Lung (tissue), 12 donors: Measurements from ENCODE around the gene NOX5. TPM values are rescaled to one million over a fixed set of nuclear protein-coding genes. Genes with fewer than 3 reads are reported as not detected.

Source experiments
- ATAC-seq: fragments of 200-7000 bp; cut with Tn5 transposase; one replicate; pipeline ENCODE4 v1.9.1; 2020; ENCODE audit warnings: moderate number of reproducible peaks; ENCODE audit not compliant: insufficient read depth, low FRiP score
- DNase-seq, 3 donors: peaks; one replicate each; pipeline ENCODE4 v3.0.0-alpha.2; 2013 to 2017
- H3K27ac ChIP-seq, 2 donors: one replicate each; pipeline ENCODE4 v1.5.1; 2013; ENCODE audit warnings: mild to moderate bottlenecking in 2 of 2, moderate library complexity in 2 of 2, control low read depth in 1 of 2, inconsistent platforms in 1 of 2, low read depth in 1 of 2, low read length in 1 of 2
- H3K27me3 ChIP-seq, 3 donors: one replicate each; pipeline ENCODE4 v1.5.1; 2013; ENCODE audit warnings: low read length in 2 of 3; ENCODE audit not compliant: control insufficient read depth in 3 of 3, insufficient read depth in 3 of 3
- H3K36me3 ChIP-seq, 4 donors: one replicate each; pipeline ENCODE4 v1.5.1; 2013; ENCODE audit warnings: low read length in 4 of 4, mild to moderate bottlenecking in 1 of 4, moderate library complexity in 1 of 4; ENCODE audit not compliant: control insufficient read depth in 4 of 4, insufficient read depth in 4 of 4
- H3K4me1 ChIP-seq, 5 donors: one replicate each; pipeline ENCODE4 v1.5.1; 2013; ENCODE audit warnings: low read length in 5 of 5, mild to moderate bottlenecking in 2 of 5, moderate library complexity in 1 of 5; ENCODE audit not compliant: control insufficient read depth in 5 of 5, insufficient read depth in 5 of 5
- H3K4me3 ChIP-seq: one replicate; pipeline ENCODE4 v1.5.1; 2013; ENCODE audit warnings: mild to moderate bottlenecking, control low read depth, moderate library complexity
- H3K9ac ChIP-seq, 2 donors: one replicate each; pipeline ENCODE4 v1.5.1; 2013; ENCODE audit warnings: low read length in 2 of 2, control low read depth in 1 of 2; ENCODE audit not compliant: insufficient read depth in 1 of 2
- H3K9me3 ChIP-seq, 4 donors: one replicate each; pipeline ENCODE4 v1.5.1; 2013; ENCODE audit warnings: low read length in 3 of 4, mild to moderate bottlenecking in 1 of 4, moderate library complexity in 1 of 4; ENCODE audit not compliant: control insufficient read depth in 4 of 4, insufficient read depth in 3 of 4
- WGBS, 2 donors: extraction: QIAGEN DNeasy Blood & Tissue Kit; methylation state at CpG; one replicate each; pipeline ENCODE4 v1.1.7; 2013; 5-methylcytosine and 5-hydroxymethylcytosine counted together
- polyA plus RNA-seq, 2 donors: library from polyadenylated mRNA; stranded (reverse); fragments of 200-250 nt; gene quantifications; one replicate each; pipeline ENCODE4 v1.2.1, GENCODE V29; 2013
- total RNA-seq, 2 donors: library from RNA; depleted of rRNA in 1 of 2; stranded (reverse); fragments of >200 nt in 1 of 2; gene quantifications; one replicate each; pipeline ENCODE4 v1.2.1, GENCODE V29; 2014 to 2021
- TF ChIP-seq, protein P1 (sequence below): IDR thresholded peaks from 2 replicates; pipeline ENCODE4 v1.5.1; 2012; ENCODE audit warnings: mild to moderate bottlenecking; ENCODE audit errors: control extremely low read depth, extremely low read depth
- donor health status: control.
- donor health status: control.
- donor health status: Bipolar disorder and iron deficiency.
- donor health status: healthy.
- donor health status: DM: yes; HTN: yes; CAD: no.

NOX5 gene
- total and polyA plus RNA-seq, 4 donors: 0.03 to 0.77 (median 0.09) TPM

DNA sequence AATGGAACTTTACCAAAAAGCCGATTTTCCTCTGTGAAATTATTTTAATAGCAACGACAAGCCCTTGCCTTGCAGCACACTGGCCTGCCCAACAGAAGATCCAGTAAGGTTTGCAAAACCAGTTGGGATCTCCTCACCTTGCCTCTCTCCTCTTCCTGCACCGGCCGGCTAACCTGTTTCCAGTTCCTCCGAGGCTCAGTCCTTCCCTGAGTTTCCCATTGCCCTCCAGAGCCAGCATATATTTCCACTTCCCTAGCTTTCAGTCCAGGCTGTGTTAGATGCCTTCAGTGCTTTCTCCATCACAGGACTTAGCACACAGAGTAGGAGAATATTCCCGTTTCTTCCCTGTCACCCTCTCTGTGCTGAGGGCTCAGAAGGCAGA is 60.3 kb downstream of the NOX5 start:
- Histone ChIP-seq H3K36me3 (no peaks in the 10 kb centered on the region), H3K4me3 (no peak overlapping the region), H3K9ac (peak overlapping the region in 1 of 2 donors; percentile 81), H3K9me3 (peaks cover 0 to 2% (median 0%) of the 10 kb centered on the region in 4 donors), H3K27me3 (no peaks in the 10 kb centered on the region), H3K27ac (peak overlapping the region in 1 of 2 donors; percentile 35), H3K4me1 (peaks cover 0 to 23% (median 7%) of the 10 kb centered on the region in 5 donors)
- 33 to 52% methylated on average over 6 of the region's 6 CpGs for WGBS, 2 donors
- ATAC-seq: no peak
- peak; percentile 50 to 77 (median 73) for DNase-seq
- TF ChIP-seq, protein P1, sequence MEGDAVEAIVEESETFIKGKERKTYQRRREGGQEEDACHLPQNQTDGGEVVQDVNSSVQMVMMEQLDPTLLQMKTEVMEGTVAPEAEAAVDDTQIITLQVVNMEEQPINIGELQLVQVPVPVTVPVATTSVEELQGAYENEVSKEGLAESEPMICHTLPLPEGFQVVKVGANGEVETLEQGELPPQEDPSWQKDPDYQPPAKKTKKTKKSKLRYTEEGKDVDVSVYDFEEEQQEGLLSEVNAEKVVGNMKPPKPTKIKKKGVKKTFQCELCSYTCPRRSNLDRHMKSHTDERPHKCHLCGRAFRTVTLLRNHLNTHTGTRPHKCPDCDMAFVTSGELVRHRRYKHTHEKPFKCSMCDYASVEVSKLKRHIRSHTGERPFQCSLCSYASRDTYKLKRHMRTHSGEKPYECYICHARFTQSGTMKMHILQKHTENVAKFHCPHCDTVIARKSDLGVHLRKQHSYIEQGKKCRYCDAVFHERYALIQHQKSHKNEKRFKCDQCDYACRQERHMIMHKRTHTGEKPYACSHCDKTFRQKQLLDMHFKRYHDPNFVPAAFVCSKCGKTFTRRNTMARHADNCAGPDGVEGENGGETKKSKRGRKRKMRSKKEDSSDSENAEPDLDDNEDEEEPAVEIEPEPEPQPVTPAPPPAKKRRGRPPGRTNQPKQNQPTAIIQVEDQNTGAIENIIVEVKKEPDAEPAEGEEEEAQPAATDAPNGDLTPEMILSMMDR: no peak

DNA sequence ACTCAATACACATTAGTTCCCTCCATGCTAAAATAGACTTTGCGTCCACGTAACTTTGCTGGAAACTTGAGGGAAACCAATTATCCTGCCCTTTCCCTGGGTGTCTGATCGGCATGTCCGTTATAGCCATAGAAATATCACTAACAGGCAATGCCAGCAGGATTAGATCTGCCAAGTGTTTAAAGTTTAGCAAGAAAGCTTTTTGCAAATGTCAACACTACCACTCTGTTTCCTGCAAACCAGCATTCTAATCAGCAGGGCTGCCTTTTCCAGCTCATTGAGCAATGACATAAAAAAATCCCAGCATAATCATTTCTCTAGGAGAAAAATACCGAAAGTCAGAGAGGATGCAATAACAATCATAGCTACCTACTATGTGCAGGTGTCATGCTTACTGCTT is 60.9 kb downstream of the NOX5 start:
- no peak for ATAC-seq
- WGBS, 2 donors: 57 to 77% methylated on average over 5 of the region's 5 CpGs
- TF ChIP-seq, protein P1: no peak

DNA sequence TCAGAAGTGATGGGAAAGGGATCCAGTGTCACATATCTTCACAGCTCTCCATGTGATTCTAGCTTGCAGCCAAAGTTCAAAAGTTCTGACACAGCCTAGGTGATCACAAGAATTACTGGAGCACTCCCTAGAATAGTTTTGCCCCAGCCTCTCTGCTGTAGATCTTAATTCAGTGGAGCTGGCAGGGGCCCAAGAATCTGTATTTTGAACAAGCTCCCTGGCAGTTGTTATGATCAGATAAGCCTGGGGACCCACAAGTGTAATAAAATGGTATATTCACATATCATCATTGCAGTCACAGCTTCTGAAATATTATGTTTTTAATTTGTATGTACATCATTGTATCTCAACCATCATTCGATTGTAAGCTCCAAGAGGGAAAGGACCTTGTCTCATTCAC is 62.3 kb downstream of the NOX5 start:
- Histone ChIP-seq H3K36me3 (no peaks in the 10 kb centered on the region), H3K4me1 (peaks cover 0 to 39% (median 14%) of the 10 kb centered on the region in 5 donors), H3K9ac (no peak overlapping the region), H3K4me3 (no peak overlapping the region), H3K27ac (no peak overlapping the region), H3K27me3 (no peaks in the 10 kb centered on the region), H3K9me3 (peaks cover 0 to 3% (median 0%) of the 10 kb centered on the region in 4 donors)
- DNase-seq (no peak), ATAC-seq (no peak)
- 94 to 100% methylated on average over 1 of the region's 1 CpG for WGBS, 2 donors
- TF ChIP-seq, protein P1: no peak

More for the DNA sequence above, 60.9 kb downstream of the NOX5 start:
- peaks cover 0 to 2% (median 0%) of the 10 kb centered on the region in 4 donors for H3K9me3 ChIP-seq
- no peak overlapping the region for H3K4me3 ChIP-seq
- H3K27me3 ChIP-seq: no peaks in the 10 kb centered on the region
- no peak overlapping the region for H3K27ac ChIP-seq
- H3K4me1 ChIP-seq: peaks cover 0 to 26% (median 7%) of the 10 kb centered on the region in 5 donors
- H3K36me3 ChIP-seq: no peaks in the 10 kb centered on the region
- no peak overlapping the region for H3K9ac ChIP-seq
- DNase-seq: peak; percentile 24 to 77 (median 74)

DNA sequence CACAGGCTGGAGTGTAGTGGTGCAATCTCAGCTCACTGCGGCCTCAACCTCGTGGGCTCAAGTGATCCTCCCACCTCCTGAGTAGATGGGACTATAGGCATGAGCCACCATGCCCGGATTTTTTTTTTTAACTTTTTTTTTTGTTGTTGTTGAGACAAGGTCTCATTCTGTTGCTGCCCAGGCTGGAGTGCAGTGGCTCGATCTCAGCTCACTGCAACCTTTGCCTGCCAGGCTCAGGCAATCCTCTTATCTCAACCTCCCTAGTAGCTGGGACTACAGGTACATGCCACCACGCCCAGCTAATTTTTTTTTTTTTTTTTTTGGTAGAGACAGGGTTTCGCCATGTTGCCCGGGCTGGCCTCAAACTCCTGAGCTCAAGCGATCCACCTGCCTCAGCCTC is 64.1 kb downstream of the NOX5 start:
- H3K4me3 ChIP-seq: no peak overlapping the region
- ATAC-seq (no peak), DNase-seq (no peak)
- no peak overlapping the region for H3K27ac ChIP-seq
- H3K4me1 ChIP-seq: peaks cover 0 to 53% (median 19%) of the 10 kb centered on the region in 5 donors
- WGBS, 2 donors: 93 to 94% methylated on average over 7 to 8 of the region's 8 CpGs
- TF ChIP-seq, protein P1: no peak
- no peaks in the 10 kb centered on the region for H3K36me3 ChIP-seq
- no peak overlapping the region for H3K9ac ChIP-seq
- H3K9me3 ChIP-seq: peaks cover 0 to 1% (median 0%) of the 10 kb centered on the region in 4 donors
- H3K27me3 ChIP-seq: no peaks in the 10 kb centered on the region
